Measurements from ENCODE around the gene LAPTM5. TPM values are rescaled to one million over a fixed set of nuclear protein-coding genes. Genes with fewer than 3 reads are reported as not detected.

Gene LAPTM5
- total and polyA plus RNA-seq, 4 donors: 58.7 to 653 (median 271) TPM

GRCh38 chr1:30721341-30721793 is 36.2 kb downstream of the LAPTM5 start:
- 96% methylated on average over 27 of the region's 27 CpGs for WGBS, 2 donors
- Histone ChIP-seq H3K27ac (ENCODE audit: low read depth in 1 of 2, low read length in 1 of 2) (no peak overlapping the region), H3K4me1 (ENCODE audit: control insufficient read depth in 5 of 5, insufficient read depth in 5 of 5, low read length in 5 of 5) (peaks cover 0 to 10% (median 0%) of the 10 kb centered on the region in 5 donors), H3K27me3 (ENCODE audit: control insufficient read depth in 3 of 3, insufficient read depth in 3 of 3, low read length in 2 of 3) (no peaks in the 10 kb centered on the region), H3K36me3 (ENCODE audit: control insufficient read depth in 4 of 4, insufficient read depth in 4 of 4, low read length in 4 of 4) (peaks cover 0 to 3% (median 0%) of the 10 kb centered on the region in 4 donors), H3K9ac (ENCODE audit: insufficient read depth in 1 of 2, low read length in 2 of 2) (no peak overlapping the region), H3K4me3 (no peak overlapping the region), H3K9me3 (ENCODE audit: control insufficient read depth in 4 of 4, insufficient read depth in 3 of 4, low read length in 3 of 4) (no peaks in the 10 kb centered on the region)
- no peak for DNase-seq
- no peak for ATAC-seq (ENCODE audit: insufficient read depth, low FRiP score)
- TF ChIP-seq CTCF (IDR thresholded peaks at IDR 0.05; ENCODE audit: control extremely low read depth, extremely low read depth): no peak

- no peak for ATAC-seq (ENCODE audit: insufficient read depth, low FRiP score)
Observed at GRCh38 chr1:30720271-30721223, 37.0 kb downstream of the LAPTM5 start.

GRCh38 chr1:30719406-30720270 is 37.9 kb downstream of the LAPTM5 start:
- DNase-seq (no peak), ATAC-seq (ENCODE audit: insufficient read depth, low FRiP score) (no peak)
- H3K36me3 ChIP-seq (ENCODE audit: control insufficient read depth in 4 of 4, insufficient read depth in 4 of 4, low read length in 4 of 4): no peaks in the 10 kb centered on the region
- peaks cover 0 to 10% (median 0%) of the 10 kb centered on the region in 5 donors for H3K4me1 ChIP-seq (ENCODE audit: control insufficient read depth in 5 of 5, insufficient read depth in 5 of 5, low read length in 5 of 5)
- peaks cover 0 to 5% (median under 1%) of the 10 kb centered on the region in 4 donors for H3K9me3 ChIP-seq (ENCODE audit: control insufficient read depth in 4 of 4, insufficient read depth in 3 of 4, low read length in 3 of 4)
- H3K27me3 ChIP-seq (ENCODE audit: control insufficient read depth in 3 of 3, insufficient read depth in 3 of 3, low read length in 2 of 3): no peaks in the 10 kb centered on the region
- 34 to 40% methylated on average over 19 to 21 of the region's 21 CpGs for WGBS, 2 donors
- peak overlapping the region in 1 of 2 donors; percentile 99 for H3K27ac ChIP-seq (ENCODE audit: low read depth in 1 of 2, low read length in 1 of 2)
- TF ChIP-seq CTCF (IDR thresholded peaks at IDR 0.05; ENCODE audit: control extremely low read depth, extremely low read depth): no peak
- no peak overlapping the region for H3K4me3 ChIP-seq
- H3K9ac ChIP-seq (ENCODE audit: insufficient read depth in 1 of 2, low read length in 2 of 2): no peak overlapping the region

More at GRCh38 chr1:30720271-30721223, 37.0 kb downstream of the LAPTM5 start:
- peaks cover 0 to 10% (median 0%) of the 10 kb centered on the region in 5 donors for H3K4me1 ChIP-seq (ENCODE audit: control insufficient read depth in 5 of 5, insufficient read depth in 5 of 5, low read length in 5 of 5)
- no peaks in the 10 kb centered on the region for H3K36me3 ChIP-seq (ENCODE audit: control insufficient read depth in 4 of 4, insufficient read depth in 4 of 4, low read length in 4 of 4)
- no peaks in the 10 kb centered on the region for H3K27me3 ChIP-seq (ENCODE audit: control insufficient read depth in 3 of 3, insufficient read depth in 3 of 3, low read length in 2 of 3)
- no peak overlapping the region for H3K4me3 ChIP-seq
- 81 to 88% methylated on average over 16 of the region's 16 CpGs for WGBS, 2 donors
- no peak for DNase-seq
- H3K9me3 ChIP-seq (ENCODE audit: control insufficient read depth in 4 of 4, insufficient read depth in 3 of 4, low read length in 3 of 4): peaks cover 0 to 2% (median 0%) of the 10 kb centered on the region in 4 donors
- H3K9ac ChIP-seq (ENCODE audit: insufficient read depth in 1 of 2, low read length in 2 of 2): no peak overlapping the region
- no peak overlapping the region for H3K27ac ChIP-seq (ENCODE audit: low read depth in 1 of 2, low read length in 1 of 2)
- TF ChIP-seq CTCF (IDR thresholded peaks at IDR 0.05; ENCODE audit: control extremely low read depth, extremely low read depth): no peak

All from lung (tissue), 12 donors.